H1 (cell line): ENCODE data around the gene MACIR.

Experiments used
- CEBPB ChIP-seq: IDR thresholded peaks from 2 replicates; pipeline ENCODE4 v1.6.1; 2012; ENCODE audit warnings: low read depth, low read length
- CTCF ChIP-seq, 3 experiments: IDR thresholded peaks; 1 replicate in 2 of 3; 2 replicates in 1 of 3; pipeline versions ENCODE4 v1.5.1 to v1.6.1; 2011; ENCODE audit warnings: low read length in 3 of 3, mild to moderate bottlenecking in 3 of 3, inconsistent platforms in 2 of 3, low read depth in 1 of 3, moderate library complexity in 1 of 3; ENCODE audit not compliant: insufficient read depth in 1 of 3; ENCODE audit errors: control extremely low read depth in 1 of 3
- EGR1 ChIP-seq: IDR thresholded peaks from 2 replicates; pipeline ENCODE4 v1.6.1; 2011; ENCODE audit warnings: low read depth, low read length, borderline replicate concordance
- EP300 ChIP-seq, 2 experiments: IDR thresholded peaks; 1 replicate in 1 of 2; 2 replicates in 1 of 2; pipeline ENCODE4 v1.6.1; 2011 to 2012; ENCODE audit warnings: low read depth in 2 of 2, low read length in 2 of 2, mild to moderate bottlenecking in 2 of 2, borderline replicate concordance in 1 of 2, inconsistent platforms in 1 of 2, moderate library complexity in 1 of 2
- KDM1A ChIP-seq: fragments of 200-600, 300-600 bp; sonication (generic); IDR thresholded peaks from 2 replicates; pipeline ENCODE4 v1.7.1; 2016; ENCODE audit warnings: mild to moderate bottlenecking, low read length, borderline replicate concordance
- POLR2AphosphoS5 ChIP-seq: IDR thresholded peaks from 2 replicates; pipeline ENCODE4 v1.6.1; 2011; ENCODE audit warnings: low read depth, low read length
- RAD21 ChIP-seq, 2 experiments: IDR thresholded peaks in 1 of 2; conservative IDR thresholded peaks in 1 of 2; 2 replicates each; pipeline ENCODE4 v1.6.1; 2011; ENCODE audit warnings: low read depth in 2 of 2, low read length in 2 of 2, improper control_type of control experiment in 1 of 2, inconsistent platforms in 1 of 2, mild to moderate bottlenecking in 1 of 2, moderate library complexity in 1 of 2
- RNF2 ChIP-seq: fragments of 200-900, 300-1000 bp; sonication (generic); IDR thresholded peaks from 2 replicates; pipeline ENCODE4 v1.7.1; 2016; ENCODE audit warnings: borderline replicate concordance, low read depth, mild to moderate bottlenecking, antibody characterized with exemption, low read length; ENCODE audit not compliant: poor library complexity, severe bottlenecking; ENCODE audit errors: missing control alignments
- SIN3A ChIP-seq, 2 experiments: IDR thresholded peaks in 1 of 2; conservative IDR thresholded peaks in 1 of 2; 2 replicates each; pipeline ENCODE4 v1.6.1; 2011 to 2012; ENCODE audit warnings: low read length in 2 of 2, improper control_type of control experiment in 1 of 2, low read depth in 1 of 2, mild to moderate bottlenecking in 1 of 2
- SP1 ChIP-seq: IDR thresholded peaks from 2 replicates; pipeline ENCODE4 v1.6.1; 2011; ENCODE audit warnings: low read depth, low read length
- SRF ChIP-seq: IDR thresholded peaks from 2 replicates; pipeline ENCODE4 v1.6.1; 2011; ENCODE audit warnings: mild to moderate bottlenecking, low read depth, low read length, moderate library complexity

DNA sequence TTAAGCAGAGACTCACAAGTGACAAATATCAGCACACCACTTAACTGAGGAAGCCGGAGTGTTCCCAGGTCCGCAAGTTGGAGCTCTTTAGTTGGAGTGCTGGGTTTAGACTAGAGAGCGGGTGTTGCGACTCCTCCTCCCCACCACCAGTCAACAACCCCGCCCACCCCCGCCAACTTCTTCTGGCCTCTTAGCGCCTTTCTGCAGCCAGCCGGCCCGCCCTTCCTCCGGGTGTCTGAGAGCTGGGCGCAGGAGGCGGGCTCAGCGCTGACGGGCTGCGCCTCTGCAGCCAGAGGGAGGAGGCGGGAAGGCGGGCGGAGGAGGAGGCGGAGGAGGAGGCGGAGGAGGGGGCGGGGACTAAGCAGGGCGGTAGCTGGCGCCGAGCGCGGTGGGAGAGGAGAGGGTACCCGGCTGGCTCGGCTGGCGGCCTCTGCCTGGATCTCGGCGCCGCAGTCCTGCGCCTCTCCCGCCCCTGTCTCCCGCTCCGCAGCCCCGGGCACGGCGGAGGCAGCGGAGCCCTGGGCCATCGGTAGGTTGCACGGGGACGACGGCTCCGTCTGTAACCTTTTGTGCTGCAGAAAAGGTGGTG is at the start of gene MACIR:
- peak; percentile 87 for TF ChIP-seq POLR2AphosphoS5
- peak in 1 of 2 experiments; percentile 13; a peak in 2 of 4 replicates for TF ChIP-seq RAD21 (IDR thresholded peaks at IDR 0.05 in 1 of 2, conservative IDR thresholded peaks at IDR 0.05 in 1 of 2; ENCODE audit: low read depth in 2 of 2, low read length in 2 of 2)
- TF ChIP-seq CTCF (IDR thresholded peaks at IDR 0.05; ENCODE audit: control extremely low read depth in 1 of 3, insufficient read depth in 1 of 3, low read depth in 1 of 3, low read length in 3 of 3) = no peak
- 0 out of 2 replicates have a peak, but pooled peaks have one; percentile 14 for TF ChIP-seq SP1
- TF ChIP-seq SIN3A (conservative IDR thresholded peaks at IDR 0.05 in 1 of 2, IDR thresholded peaks at IDR 0.05 in 1 of 2; ENCODE audit: low read depth in 1 of 2, low read length in 2 of 2) = no peak
- TF ChIP-seq RNF2 = no peak
- TF ChIP-seq EP300 (IDR thresholded peaks at IDR 0.05; ENCODE audit: borderline replicate concordance in 1 of 2, low read depth in 2 of 2, low read length in 2 of 2) = no peak
- TF ChIP-seq CEBPB = no peak
- peak; percentile 61; the same call in 1 of the 2 replicates for TF ChIP-seq EGR1
- TF ChIP-seq KDM1A = no peak
- TF ChIP-seq SRF = no peak
